NCI-H1436 treated with DMSO at 0.1 percent for 48 hours (cell line): Measurements from ENCODE around the gene ARPP21.

ENCODE experiments used
- DNase-seq: peaks from one replicate; lab custom pipeline; 2025; lab: John Stamatoyannopoulos, UW

Gene ARPP21

DNA sequence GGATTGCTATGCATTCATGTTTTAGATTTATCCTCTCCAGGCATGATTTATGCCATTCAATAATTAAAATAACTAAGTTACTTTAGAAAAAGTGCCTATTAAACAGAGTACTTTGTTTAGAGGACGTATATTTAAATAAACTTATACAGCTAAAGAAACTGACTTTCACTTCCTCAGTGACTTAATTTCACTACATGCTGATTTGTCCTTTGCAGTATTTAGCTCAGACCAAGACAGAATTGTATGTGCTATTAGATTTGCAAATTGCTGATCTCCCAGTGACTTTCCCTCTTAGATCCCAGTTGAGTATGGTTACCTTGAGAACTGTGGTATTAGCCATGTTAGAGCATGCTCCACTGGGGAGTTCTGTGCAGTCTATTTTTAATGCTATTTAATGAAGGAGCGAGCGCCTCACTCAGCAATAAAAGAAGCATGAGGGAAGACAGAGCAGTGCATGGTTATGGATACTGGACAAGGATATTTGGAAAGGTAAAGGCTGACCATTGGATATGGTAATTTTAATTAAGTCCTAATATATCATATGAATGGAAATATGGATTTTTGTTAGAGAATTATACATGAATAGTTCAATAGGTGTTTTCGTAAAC is 2.7 kb downstream of the ARPP21 start:
- no peak for DNase-seq

- no peak for DNase-seq
These were observed 4.2 kb downstream of the ARPP21 start for GRCh38 chr3:35643495-35643894.

- DNase-seq = no peak
These were observed 5.1 kb downstream of the ARPP21 start for GRCh38 chr3:35644451-35644850.

DNA sequence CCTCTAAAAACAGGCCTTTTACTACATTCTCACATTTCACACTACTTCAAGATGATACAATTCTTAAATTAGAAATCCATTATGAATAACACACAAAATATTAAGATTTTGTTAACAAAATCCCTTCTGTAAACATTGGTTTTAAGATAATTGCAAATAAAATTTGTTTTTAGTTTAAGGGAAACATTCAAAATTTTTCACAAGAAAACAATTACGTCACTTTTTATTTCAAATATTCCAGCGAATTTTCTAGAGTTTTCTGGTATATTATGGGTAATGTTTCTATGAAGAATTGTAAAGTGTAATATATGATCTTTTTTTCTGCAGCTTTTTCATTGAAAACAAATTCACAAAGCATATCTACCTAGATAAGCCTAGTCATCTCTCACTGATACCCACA is 5.9 kb downstream of the ARPP21 start:
- no peak for DNase-seq

DNA sequence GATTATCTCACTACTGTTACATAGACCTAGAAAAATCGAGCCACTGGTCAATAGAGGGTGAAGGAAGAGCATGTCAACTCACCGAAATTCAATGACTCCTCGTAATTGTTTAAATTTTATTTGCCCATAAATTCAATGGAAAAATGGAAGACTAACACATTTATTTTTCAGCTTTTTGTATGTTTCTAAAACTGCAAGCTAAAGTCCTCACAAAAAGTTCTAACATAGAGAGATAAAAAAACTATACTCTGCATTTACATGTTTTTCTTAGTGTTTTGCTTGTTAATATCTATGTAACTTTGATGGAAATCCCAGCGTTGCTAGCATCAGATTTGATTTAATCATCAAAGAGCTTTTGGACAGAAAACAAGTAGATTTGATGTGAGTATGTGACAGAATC is 6.8 kb downstream of the ARPP21 start:
- no peak for DNase-seq

DNA sequence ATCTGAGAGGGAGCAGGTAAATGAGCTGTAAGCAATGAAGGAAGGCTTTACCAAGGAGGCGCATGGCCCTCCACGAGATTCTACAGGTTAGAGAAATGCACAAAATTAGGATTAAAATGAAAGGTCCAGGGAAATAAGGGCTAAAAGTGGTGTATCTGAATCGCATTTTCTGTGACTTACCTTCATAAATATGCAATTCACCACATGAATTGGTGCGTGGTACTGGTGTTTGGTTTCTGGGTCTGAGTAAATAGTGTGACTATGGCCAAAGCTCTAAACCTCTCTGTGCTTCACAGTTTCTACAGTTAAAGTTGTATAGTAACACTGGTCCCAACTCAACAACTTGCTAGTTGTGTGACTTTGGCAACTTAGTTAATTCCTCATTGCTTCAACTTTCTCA is 8.1 kb downstream of the ARPP21 start:
- DNase-seq = no peak

DNA sequence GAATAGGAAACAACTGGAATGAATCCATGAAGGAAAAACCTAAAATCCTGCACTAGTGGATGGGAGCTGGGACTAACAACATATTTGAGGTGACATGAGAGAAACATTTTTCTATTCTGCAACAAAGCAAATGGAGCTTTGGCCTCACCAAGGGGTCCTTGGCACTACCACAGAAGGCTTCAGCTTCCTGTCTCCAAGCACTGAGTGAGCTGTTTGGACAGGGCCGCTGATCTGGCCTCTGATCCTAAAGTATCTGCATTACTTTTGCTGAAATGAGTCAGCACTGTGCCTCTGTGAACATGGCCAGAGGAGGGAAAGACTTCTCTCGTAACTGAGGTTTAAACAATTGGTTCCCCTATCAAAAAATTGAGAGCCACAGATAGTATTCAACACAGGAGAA is 9.0 kb downstream of the ARPP21 start:
- DNase-seq = no peak

- no peak for DNase-seq
These were observed 10.1 kb downstream of the ARPP21 start for GRCh38 chr3:35649405-35649804.

- no peak for DNase-seq
These were observed 12.1 kb downstream of the ARPP21 start for GRCh38 chr3:35651426-35651825.

DNA sequence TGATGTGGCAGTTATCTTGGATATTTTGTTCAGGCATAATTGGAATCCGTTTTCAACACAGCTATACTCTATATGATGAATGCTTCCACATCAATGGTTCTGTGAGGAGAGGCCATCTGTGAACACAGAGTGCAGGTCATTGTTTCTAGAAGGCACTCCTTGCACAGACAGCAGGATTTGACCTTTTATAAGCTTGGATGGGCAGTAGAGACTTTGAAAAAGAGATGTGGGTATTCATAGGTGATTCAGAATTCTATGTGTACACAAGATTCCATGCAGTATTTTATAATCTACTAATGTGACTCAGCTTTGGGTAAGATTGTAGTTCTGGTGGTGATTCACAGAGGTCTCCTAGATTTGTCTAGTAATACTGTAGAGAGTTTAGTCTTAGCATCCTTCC is 12.5 kb downstream of the ARPP21 start:
- no peak for DNase-seq

DNA sequence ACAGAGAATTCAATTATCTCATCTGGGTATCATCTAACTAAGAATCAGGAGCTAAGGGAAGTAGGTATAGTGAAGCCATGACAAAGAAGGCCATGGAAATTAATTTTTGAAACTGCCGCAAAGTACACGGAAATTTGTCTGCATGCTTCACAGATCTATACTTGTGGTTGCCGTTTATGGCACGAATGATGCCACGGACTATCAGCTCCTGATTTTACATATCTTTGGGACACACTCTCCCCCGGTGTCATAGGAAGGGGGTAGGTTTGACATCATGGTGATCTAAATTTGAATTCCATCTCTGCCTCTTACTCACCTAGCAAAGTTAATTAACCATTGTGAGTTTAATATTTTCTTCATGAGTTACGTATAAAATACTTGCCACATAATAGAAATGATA is 14.0 kb downstream of the ARPP21 start:
- no peak for DNase-seq

DNA sequence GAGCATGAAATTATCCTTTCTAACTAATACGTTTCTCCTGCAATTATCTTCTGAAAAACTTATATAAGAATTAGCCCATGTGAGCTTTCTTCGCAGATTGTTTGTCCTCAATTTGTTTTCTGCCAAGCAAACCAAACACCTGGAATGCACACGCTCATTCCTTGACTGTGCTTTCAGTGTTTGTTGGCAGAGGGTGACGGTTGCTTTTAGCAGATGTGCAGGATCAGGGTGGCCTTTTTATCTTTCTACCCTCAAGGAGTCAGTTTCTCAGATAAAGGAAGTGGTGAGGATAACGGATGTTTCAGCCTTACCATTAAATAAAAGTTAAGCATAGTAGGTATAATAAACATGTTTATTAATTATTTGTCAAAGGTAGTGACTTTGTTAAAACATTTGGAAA is 15.2 kb downstream of the ARPP21 start:
- DNase-seq = no peak

- no peak for DNase-seq
These were observed 19.4 kb downstream of the ARPP21 start for GRCh38 chr3:35658686-35659085.

DNA sequence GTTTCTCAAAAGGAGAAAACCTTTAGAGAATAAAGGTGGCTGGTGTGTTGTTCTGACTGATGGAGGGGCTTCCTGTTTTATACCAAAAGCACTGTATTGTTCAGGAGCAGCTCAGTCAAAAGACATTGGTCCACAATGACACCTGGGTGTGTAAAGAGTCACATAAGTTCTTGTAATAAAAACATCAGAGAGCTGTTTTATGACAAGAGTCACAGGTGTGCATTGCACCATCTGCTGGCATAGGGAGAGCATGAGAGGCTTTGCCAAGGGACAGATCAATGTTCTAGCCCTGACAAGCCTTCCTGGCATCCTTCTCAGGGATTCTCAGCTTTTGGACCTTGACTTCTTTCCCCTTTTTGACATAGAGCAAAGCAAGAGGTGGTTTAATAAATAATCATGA is 20.4 kb downstream of the ARPP21 start:
- DNase-seq = no peak

DNA sequence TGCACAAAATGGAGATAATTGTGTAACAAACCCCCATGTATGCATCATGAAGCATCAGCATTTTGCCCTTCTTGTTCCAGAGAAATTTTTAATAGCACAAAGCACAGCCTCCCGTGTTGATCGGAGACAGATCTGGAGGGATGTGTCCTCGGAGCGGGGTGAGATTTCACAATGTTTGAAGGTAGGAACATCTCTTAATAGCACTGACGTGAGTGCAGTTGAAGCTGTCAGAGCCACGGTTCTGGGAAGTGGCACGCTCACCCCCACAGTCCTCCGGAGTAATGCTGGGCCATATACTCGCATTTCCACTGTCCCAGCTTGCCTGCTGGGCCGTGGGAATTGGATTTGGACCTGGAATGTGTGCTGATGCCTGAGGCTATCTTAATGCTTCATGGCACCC is 24.1 kb downstream of the ARPP21 start:
- DNase-seq = no peak

DNA sequence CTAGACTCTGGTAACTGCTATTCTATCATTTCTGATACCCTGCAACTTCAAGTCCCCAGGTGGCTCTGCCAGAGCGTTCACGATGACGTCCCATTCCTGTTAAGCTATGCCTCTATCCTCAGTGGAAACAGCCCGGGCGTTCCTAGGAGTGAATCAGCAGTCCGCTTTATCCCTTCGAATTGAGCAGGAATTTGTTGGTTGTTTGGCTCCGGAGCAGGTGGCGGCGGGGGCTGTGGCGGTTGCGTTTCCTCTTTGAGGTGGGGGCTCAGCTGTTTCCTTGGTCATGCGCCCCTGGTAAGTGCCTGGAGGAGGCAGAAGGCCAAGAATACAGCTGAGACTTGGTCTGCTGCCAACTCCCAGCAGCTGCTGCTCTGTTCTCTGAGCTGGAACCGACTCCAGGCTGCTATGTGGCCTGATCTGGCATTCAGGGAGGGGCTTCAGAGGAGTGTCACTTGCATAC is 25.2 kb downstream of the ARPP21 start:
- DNase-seq = peak; percentile 14

GRCh38 chr3:35665390-35666055 is 26.2 kb downstream of the ARPP21 start:
- DNase-seq = no peak

DNA sequence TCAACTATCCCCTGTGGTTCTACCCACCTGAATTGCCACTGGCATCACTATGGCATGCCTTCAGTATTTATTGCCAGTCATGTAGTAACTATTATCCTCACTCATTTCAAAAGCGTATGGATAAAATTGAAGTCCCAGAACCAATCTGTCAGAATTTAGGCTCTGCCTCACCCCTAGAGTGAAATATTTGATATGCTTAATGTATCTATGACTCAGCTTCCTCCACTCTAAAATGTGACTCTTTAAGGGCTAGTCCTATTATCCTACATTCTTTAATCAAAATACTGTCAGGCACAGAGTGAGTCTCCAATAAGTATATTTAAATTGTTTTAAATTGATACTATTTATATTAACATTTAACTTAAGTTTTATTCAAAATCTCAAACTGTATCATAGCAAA is 27.6 kb downstream of the ARPP21 start:
- no peak for DNase-seq

DNA sequence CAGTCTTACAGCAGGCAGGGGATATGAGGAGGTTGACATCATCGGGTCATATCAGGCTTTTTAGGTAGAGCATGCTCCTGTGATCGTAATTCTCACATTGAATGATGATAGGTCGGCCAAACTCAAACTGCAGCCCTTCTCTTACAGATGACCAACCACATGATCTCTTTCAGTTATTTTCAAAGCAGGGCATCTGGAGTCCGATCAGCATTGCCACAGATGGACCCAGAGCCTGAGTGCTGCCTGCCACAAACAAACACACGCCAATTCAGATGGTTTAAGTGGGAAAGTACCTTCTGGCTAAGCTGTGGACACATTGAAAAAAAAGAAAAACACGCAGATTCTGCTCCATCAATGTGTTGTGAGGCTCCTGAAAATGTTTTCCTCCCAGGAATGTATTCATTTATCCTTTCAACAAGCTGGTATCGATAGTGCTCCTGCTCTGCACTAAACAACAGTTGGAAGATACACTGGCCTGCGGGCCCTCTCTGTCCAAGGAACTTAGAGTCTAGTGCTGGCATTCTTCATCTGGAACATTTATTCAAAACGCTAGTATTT is 31.2 kb downstream of the ARPP21 start:
- DNase-seq = no peak

- no peak for DNase-seq
These were observed 32.2 kb downstream of the ARPP21 start for GRCh38 chr3:35671483-35671882.

DNA sequence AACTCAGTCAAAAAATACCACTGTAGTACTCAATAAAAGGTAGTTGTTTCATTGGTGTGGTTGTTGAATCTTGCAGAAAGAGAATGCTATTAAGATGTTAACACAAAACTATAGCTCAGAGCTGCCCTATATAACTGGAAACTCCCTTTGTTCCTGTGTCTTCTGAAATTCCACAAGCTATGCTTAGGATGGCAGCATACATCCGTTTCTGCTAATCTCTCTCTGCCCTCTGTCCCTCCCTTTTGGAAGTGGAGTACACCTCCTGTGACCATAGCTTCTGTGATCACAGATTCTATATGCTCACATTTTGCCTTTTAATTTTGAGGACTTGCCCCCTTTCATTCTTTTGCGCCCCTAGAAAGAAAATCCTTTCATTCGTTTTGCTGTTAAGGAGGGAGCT is 33.7 kb downstream of the ARPP21 start:
- no peak for DNase-seq

- no peak for DNase-seq
These were observed 35.3 kb downstream of the ARPP21 start for GRCh38 chr3:35674451-35675109.

DNA sequence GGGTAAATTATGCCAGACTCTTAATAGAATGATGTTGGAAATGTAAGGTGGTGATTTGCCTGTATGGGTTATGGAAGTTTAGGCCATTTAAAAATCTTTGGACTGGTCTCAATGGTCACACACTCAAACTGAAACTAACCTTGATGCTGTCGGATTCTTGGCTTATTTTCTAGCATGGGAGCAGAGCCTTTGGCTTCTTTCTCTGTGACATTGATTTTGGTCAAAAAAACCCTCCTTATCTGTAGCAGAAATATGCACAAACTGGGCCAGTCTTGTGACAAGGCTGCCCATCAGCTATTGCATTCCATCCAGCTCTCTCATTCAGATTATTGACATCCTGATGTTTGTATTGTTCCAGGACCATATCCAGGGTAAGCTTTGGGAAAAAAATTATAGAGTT is 35.9 kb downstream of the ARPP21 start:
- DNase-seq = no peak
